Measurements from ENCODE around the gene GFRA1. TPM values are rescaled to one million over a fixed set of nuclear protein-coding genes. Genes with fewer than 3 reads are reported as not detected.

GFRA1 gene
- total and polyA plus RNA-seq, 2 of the 4 experiments (the other 2 are of a cell fraction), result 9.1 to 9.3 TPM

DNA sequence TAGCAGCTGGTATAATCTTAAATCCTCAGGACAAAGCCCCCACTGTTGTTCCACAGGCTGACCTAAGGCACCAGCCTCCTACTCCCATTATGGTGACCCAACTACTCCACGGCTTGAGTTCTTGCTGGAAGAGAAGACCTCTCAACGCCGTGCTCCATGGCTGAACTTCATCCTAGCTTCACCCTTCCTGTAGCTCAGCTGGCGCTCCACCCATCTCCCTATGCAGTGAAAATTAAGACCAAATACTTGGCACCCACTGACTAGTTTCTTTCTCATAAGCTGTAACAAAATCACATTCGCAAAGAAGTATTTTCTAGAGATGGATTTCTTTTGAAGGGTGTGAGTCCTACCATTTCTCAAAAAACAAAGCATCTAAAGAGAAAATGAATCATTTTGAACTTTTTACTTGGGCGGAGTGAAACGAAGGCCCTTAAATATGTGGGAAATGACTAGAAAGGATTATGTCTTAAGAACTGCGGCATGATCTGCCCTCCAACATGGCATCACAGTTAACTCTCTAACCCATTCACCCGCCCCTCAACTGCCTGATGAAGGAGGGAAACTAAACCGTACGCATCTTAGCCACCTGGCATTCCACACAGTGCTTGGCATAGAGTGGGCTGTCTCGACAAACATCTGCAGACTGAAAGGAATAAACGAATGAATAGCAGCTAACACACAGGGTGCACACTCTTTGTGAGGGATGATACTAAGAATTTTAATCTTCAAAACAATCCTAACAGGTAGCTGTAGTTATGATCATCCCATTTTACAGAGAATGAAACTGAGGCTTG, 32.7 kb downstream of the GFRA1 start:
- H3K27ac ChIP-seq (ENCODE audit: insufficient read depth, low read length), result no peak overlapping the region
- CTCF ChIA-PET, result interaction anchor here (0.8 to 1.4 kb wide), 2 partner anchors 9 to 59 kb away, joined by 3 to 4 read pairs; no protein-coding TSS in a partner anchor
- POLR2A ChIA-PET (ENCODE audit: unreplicated experiment), result no interaction called here
- H3K56ac ChIP-seq (ENCODE audit: extremely low read depth, insufficient read depth, low read length), result no peak overlapping the region
- intact Hi-C loops (cut with micrococcal nuclease), result no loop called here
- H3K18ac ChIP-seq (ENCODE audit: low read depth, low read length), result no peak overlapping the region
- no peak overlapping the region for H2AK5ac ChIP-seq (ENCODE audit: low read depth, low read length)
- TF ChIP-seq POLR2A (IDR thresholded peaks at IDR 0.05; ENCODE audit: low read depth, low read length) (no peak), MAFK (IDR thresholded peaks at IDR 0.05; ENCODE audit: low read depth, low read length) (no peak), RFX5 (IDR thresholded peaks at IDR 0.05; ENCODE audit: low read depth, low read length) (no peak), FOS (IDR thresholded peaks at IDR 0.05; ENCODE audit: low read depth, low read length) (no peak), RCOR1 (IDR thresholded peaks at IDR 0.05; ENCODE audit: insufficient replicate concordance, low read length) (no peak), MAZ (IDR thresholded peaks at IDR 0.05; ENCODE audit: borderline replicate concordance, low read depth, low read length) (no peak)
- TF ChIP-seq, protein P1, sequence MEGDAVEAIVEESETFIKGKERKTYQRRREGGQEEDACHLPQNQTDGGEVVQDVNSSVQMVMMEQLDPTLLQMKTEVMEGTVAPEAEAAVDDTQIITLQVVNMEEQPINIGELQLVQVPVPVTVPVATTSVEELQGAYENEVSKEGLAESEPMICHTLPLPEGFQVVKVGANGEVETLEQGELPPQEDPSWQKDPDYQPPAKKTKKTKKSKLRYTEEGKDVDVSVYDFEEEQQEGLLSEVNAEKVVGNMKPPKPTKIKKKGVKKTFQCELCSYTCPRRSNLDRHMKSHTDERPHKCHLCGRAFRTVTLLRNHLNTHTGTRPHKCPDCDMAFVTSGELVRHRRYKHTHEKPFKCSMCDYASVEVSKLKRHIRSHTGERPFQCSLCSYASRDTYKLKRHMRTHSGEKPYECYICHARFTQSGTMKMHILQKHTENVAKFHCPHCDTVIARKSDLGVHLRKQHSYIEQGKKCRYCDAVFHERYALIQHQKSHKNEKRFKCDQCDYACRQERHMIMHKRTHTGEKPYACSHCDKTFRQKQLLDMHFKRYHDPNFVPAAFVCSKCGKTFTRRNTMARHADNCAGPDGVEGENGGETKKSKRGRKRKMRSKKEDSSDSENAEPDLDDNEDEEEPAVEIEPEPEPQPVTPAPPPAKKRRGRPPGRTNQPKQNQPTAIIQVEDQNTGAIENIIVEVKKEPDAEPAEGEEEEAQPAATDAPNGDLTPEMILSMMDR (conservative IDR thresholded peaks at IDR 0.05; ENCODE audit: low read depth, low read length), result no peak
- no peaks in the 10 kb centered on the region for H4K20me1 ChIP-seq (ENCODE audit: insufficient read depth, low read length)
- no peak overlapping the region for H4K8ac ChIP-seq (ENCODE audit: low read depth in 2 of 2, low read length in 2 of 2)
- H3K36me3 ChIP-seq (ENCODE audit: control insufficient read depth, insufficient read depth, low read length), result no peaks in the 10 kb centered on the region
- no peaks in the 10 kb centered on the region for H3K79me1 ChIP-seq (ENCODE audit: low read depth in 1 of 2, low read length in 2 of 2)
- no peak overlapping the region for H3K4me2 ChIP-seq (ENCODE audit: low read depth, low read length)
- no peaks in the 10 kb centered on the region for H3K9me3 ChIP-seq (ENCODE audit: control insufficient read depth, insufficient read depth, low read length)
- H2BK120ac ChIP-seq (ENCODE audit: low read depth, low read length), result no peak overlapping the region
- H4K5ac ChIP-seq (ENCODE audit: low read depth, low read length), result no peak overlapping the region
- in situ Hi-C loops (cut with MboI; ENCODE audit: low sequenced_read_pairs), result no loop called here
- no peak overlapping the region for H3K14ac ChIP-seq (replicated peaks; ENCODE audit: low read depth, low read length)
- no peak overlapping the region for H2BK5ac ChIP-seq (ENCODE audit: low read depth, low read length, poor library complexity, severe bottlenecking)
- no TSS peak for BruUV-seq (replicated peaks)
- ATAC-seq (ENCODE audit: low read depth), result no peak
- H3K4ac ChIP-seq (ENCODE audit: low read depth, low read length), result no peak overlapping the region
- no peaks in the 10 kb centered on the region for H3K9me1 ChIP-seq (ENCODE audit: insufficient read depth, low read length)
- no peak overlapping the region for H2AK9ac ChIP-seq (replicated peaks; ENCODE audit: low read depth, low read length, poor library complexity)
- H4K91ac ChIP-seq (ENCODE audit: insufficient read depth, low read depth, low read length), result no peak overlapping the region
- DNase-seq, result no peak
- H3K27me3 ChIP-seq (ENCODE audit: control insufficient read depth, insufficient read depth, low read length), result no peaks in the 10 kb centered on the region
- no peak overlapping the region for H2AFZ ChIP-seq (replicated peaks; ENCODE audit: low read length, poor library complexity)
- H3K4me1 ChIP-seq (ENCODE audit: control insufficient read depth, insufficient read depth, low read length), result no peaks in the 10 kb centered on the region
- H3K23ac ChIP-seq (ENCODE audit: low read depth, low read length), result no peak overlapping the region
- H2BK20ac ChIP-seq (ENCODE audit: low read depth, low read length), result no peak overlapping the region
- no peak overlapping the region for H3K9ac ChIP-seq (ENCODE audit: low read depth, low read length)
- WGBS, 2 experiments (ENCODE audit: extremely low coverage in 2 of 2, insufficient read length in 1 of 2), result 100% methylated on average over 1 of the region's 13 CpGs; no CpG with 5 or more reads in 1 of the 2 experiments
- dilution Hi-C loops (cut with HindIII; ENCODE audit: low sequenced_read_pairs, unreplicated experiment), result no loop called here
- no peak overlapping the region for H2BK15ac ChIP-seq (ENCODE audit: low read depth, low read length)
- H3K4me3 ChIP-seq (ENCODE audit: insufficient read depth, low read depth, low read length), result no peak overlapping the region
